Measurements from ENCODE around the gene SLC9B1. TPM values are rescaled to one million over a fixed set of nuclear protein-coding genes. Genes with fewer than 3 reads are reported as not detected.

Gene SLC9B1
- total RNA-seq, 4 donors from 2014 or later: 1.9 to 3.1 (median 2.5) TPM; not detected in 1

- TF ChIP-seq, protein P1, sequence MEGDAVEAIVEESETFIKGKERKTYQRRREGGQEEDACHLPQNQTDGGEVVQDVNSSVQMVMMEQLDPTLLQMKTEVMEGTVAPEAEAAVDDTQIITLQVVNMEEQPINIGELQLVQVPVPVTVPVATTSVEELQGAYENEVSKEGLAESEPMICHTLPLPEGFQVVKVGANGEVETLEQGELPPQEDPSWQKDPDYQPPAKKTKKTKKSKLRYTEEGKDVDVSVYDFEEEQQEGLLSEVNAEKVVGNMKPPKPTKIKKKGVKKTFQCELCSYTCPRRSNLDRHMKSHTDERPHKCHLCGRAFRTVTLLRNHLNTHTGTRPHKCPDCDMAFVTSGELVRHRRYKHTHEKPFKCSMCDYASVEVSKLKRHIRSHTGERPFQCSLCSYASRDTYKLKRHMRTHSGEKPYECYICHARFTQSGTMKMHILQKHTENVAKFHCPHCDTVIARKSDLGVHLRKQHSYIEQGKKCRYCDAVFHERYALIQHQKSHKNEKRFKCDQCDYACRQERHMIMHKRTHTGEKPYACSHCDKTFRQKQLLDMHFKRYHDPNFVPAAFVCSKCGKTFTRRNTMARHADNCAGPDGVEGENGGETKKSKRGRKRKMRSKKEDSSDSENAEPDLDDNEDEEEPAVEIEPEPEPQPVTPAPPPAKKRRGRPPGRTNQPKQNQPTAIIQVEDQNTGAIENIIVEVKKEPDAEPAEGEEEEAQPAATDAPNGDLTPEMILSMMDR (IDR thresholded peaks at IDR 0.05; ENCODE audit: low read depth): no peak
Observed at GRCh38 chr4:103050736-103051436, 31.4 kb upstream of the SLC9B1 start.

- TF ChIP-seq, protein P1 (IDR thresholded peaks at IDR 0.05; ENCODE audit: low read depth): no peak
Observed at GRCh38 chr4:103046416-103047290, 27.1 kb upstream of the SLC9B1 start.

GRCh38 chr4:103044183-103044582 is 24.7 kb upstream of the SLC9B1 start:
- TF ChIP-seq, protein P1 (IDR thresholded peaks at IDR 0.05; ENCODE audit: low read depth): no peak

DNA sequence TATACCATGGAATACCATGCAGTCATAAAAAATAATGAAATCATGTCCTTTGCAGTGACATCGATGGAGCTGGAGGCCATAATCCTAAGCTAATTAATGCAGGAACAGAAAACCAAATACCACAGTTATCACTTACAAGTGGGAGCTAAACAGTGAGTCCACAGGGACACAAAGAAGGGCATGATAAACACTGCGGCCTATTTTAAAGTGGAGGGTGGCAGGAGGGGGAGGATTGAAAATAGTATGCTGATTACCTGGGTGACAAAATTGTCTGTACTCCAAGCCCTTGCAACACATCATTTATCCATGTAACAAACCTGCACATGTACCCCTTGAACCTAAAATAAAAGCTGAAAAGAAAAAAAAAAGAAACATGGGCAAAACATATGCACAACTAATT is 16.7 kb upstream of the SLC9B1 start:
- TF ChIP-seq, protein P1 (IDR thresholded peaks at IDR 0.05; ENCODE audit: low read depth): no peak

GRCh38 chr4:103032574-103032973 is 13.1 kb upstream of the SLC9B1 start:
- TF ChIP-seq, protein P1 (IDR thresholded peaks at IDR 0.05; ENCODE audit: low read depth): no peak

DNA sequence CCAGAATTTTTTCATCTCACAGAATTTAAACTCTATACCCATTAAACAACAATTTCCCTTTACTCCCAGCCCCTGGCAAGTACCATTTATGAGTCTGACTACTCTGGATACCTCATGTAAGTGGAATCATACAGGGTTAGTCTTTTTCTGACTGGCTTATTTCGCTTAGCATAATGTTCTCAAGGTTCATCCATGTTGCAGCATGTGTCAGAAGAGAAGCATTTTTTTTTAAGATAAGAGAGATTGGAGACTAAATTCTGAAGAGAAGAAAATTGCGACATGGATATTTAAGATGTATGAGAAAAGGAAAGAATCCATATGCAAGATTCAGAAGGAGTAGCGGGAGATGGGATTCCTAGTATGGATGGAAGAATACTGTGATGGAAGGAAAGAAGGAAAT is 11.3 kb upstream of the SLC9B1 start:
- TF ChIP-seq, protein P1 (IDR thresholded peaks at IDR 0.05; ENCODE audit: low read depth): no peak

DNA sequence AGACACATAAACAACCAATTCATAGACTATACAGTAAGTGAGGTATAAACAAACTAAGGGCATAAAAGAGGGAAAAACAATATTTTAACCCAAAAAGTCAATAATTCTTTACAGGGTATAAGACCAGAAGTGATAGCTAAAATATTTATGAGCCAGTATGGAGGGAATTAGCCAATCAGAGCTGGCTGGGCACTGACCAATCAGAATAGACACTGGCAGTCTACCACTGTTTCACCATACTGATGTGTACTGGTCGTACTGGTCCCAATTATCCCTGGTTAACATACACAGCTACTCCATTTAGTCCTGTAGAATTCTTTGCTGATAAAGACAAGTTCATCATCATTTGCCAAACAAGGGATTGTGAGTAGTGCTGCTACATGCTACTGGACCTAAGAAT is 9.8 kb upstream of the SLC9B1 start:
- TF ChIP-seq, protein P1 (IDR thresholded peaks at IDR 0.05; ENCODE audit: low read depth): no peak

All from subcutaneous adipose tissue (tissue), 4 donors.